GM12892 (cell line): ENCODE measurements around the gene CRMP1.

Experiments
- POLR2A ChIP-seq: IDR thresholded peaks from 2 replicates; pipeline ENCODE4 v1.6.1; 2011; ENCODE audit warnings: low read depth, low read length, control low read depth
- POLR2AphosphoS5 ChIP-seq: IDR thresholded peaks from 2 replicates; pipeline ENCODE4 v1.6.1; 2011; ENCODE audit warnings: low read depth, low read length, control low read depth
- TAF1 ChIP-seq: IDR thresholded peaks from 2 replicates; pipeline ENCODE4 v1.6.1; 2011; ENCODE audit warnings: low read depth, mild to moderate bottlenecking, control low read depth, low read length, borderline replicate concordance

GRCh38 chr4:5933116-5933515, 40.2 kb upstream of the CRMP1 start:
- TF ChIP-seq POLR2A: no peak
- no peak for TF ChIP-seq POLR2AphosphoS5
- TF ChIP-seq TAF1: no peak
